HG03159 (cell line): ENCODE data around the gene TANK.
A peak's percentile ranks its signal among the peaks of the same experiment; 100 is the strongest.
"Not testable (repeated sequence)": the region's sequence is repeated elsewhere in the genome, so short reads cannot be mapped to it uniquely, and the experiment has no call there.

Experiments used
- ATAC-seq: cut with Tn5 transposase; IDR thresholded peaks from one replicate; pipeline ENCODE4 v1.9.1; 2021; ENCODE audit warnings: mild to moderate bottlenecking, moderate library complexity; ENCODE audit not compliant: unreplicated experiment

The TANK gene

DNA sequence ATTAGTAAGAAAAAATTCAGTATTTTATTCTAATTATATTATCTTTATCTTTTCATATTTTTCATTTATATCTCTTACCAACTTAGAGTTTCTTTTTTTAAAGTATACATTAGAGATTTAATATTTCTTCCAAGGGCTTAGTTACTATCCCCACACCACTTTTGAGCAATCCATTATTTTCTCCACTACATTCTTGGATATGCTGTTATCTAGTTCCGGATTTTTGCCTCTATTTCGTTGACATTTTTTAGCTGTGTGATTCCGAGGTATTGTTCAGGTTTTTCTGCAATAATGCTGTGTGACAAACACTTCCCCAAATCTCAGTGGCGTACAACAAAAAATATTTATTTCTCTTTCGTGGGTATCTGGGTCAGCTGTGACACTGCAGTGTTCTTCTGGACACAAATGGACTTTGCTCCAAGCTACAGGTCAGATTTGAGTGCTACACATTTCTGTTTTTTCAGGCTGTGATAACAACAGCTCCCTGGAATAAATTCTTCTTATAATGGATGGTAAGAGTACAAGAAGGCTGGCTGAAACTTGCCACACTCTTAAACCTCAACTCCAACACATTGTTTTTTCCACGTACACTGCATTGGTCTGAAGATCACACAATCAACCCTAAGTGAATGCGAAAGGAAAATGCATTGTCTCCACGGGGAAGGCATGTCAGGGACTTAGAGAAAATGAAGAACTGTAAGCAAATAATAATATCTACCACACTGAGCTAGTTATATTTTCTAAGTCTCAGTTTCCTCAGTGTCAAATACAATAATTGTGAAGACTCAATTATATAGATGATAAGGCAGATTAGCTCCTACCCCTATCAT is 97.1 kb downstream of the TANK start:
- no peak for ATAC-seq

DNA sequence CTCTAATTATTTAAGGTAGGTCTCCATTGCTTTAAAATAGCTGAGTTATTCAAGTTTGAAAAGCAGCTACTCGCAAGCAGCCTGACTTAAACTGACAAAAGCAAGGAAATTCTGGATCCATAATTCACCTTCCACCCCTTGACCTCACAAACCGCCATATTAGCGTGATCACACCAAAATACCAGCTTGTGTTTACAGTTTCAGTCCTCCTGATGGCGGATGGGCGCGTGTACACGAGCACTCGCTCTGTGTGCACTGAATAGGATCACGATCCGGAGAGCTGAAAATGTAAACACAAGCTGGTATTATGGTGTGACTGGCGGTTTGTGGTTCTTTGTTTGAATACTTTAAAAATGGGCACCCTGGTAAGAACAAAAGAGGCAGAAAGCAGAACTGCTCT is 105.6 kb downstream of the TANK start:
- no peak for ATAC-seq

DNA sequence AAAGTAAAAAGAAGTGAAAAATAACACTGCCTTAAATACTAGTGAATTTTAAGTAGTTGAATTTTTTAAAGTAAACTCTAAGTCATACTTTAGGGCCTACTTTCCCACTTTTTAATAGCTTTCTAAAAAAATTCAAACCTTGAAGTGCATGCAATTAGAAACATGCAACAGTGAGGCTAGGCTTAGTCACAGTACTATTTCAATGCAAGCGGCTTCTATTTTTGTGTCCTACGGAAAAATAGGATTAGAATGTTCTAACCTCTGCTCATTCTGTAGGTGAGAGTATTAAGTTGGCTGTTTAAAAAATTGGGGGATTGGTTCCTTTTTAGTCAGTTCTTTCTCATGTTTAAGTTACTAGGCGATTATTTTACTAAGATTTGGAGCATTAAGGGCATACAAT is 108.9 kb downstream of the TANK start:
- no peak for ATAC-seq

DNA sequence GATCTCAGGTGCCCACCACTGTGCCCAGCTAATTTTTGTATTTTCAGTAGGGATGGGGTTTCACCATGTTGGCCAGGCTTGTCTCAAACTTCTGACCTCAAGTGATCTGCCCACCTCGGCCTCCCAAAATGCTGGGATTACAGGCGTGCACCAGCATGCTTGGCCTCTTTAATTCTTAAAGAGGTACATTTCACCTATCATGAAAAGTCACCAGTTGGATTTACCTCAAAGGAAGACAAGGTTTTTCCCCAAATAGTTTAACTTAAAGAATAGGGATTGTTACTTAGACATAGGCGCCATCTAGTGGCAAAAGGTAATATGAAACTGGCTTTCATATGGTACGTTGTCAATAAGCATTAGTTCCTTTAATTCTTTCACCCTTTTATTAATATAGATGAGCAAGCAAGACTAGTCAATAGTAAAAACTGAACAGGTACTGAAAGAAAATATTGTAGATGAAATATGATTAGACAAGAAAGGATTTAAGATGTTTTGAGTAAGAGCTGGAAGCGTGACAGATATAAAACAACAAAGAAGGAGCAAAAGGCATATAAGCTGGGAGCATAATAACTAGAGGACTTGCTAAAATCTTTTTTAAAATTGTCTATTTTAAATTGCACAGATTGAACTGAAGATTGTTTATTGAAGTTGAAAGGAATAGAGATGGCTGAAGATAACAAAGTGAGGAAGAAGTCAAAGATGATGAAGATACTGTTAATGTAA is 113.0 kb downstream of the TANK start:
- peak; percentile 86 for ATAC-seq

DNA sequence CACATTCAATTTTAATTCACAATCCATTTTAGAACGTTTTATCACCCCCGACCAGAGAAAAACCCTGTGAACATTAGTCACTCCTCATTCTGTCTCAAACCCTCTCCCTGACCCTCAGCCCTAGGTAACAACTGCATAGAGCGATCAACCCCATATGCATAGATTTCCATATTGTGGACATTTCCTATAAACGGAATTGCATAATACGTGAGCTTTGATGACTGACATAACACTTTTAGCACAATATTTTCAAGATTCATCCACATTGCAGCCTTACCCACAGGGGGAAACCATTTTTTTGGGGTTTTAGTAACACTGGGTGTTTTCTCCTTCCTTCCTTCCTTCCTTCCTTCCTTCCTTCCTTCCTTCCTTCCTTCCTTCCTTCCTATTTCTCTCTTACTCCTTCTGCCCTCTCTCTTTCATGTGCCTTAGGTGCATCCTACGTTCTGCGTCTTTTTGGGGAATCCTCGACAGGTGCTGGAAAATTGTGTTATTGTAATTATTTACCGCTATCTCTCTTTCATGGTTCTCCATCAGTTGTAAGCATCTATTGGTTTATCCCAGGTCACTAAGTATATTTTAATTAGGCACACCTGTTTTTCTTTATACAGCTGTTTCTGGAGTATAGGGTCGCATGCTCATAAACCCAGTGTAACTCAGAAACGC is 118.5 kb downstream of the TANK start:
- not testable (repeated sequence) for ATAC-seq

DNA sequence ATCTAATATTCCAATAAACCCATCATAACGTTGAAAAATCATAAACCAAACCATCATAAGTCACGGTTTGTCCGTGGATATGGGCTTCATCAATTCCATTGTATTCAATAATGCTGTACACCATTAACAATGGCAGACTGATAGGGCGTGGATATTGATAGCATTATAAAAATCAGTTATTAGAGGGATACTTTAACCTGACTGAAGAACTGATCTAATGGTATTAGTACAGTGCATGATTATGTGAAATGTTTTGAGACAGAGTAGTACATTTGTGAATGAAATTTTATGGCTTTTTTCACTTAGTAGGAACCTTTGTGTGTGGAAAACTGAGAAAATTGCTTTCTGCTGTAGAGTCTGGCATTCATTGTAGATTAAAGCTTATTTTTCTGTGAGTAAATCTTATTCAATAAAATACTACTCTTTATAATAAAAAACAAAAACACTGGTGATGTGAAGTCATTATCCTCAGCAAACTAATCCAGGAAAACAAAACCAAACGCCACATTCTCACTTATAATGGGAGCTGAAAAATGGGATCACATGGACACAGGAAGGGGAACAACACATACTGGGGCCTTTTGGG is 119.1 kb downstream of the TANK start:
- ATAC-seq = not testable (repeated sequence)

DNA sequence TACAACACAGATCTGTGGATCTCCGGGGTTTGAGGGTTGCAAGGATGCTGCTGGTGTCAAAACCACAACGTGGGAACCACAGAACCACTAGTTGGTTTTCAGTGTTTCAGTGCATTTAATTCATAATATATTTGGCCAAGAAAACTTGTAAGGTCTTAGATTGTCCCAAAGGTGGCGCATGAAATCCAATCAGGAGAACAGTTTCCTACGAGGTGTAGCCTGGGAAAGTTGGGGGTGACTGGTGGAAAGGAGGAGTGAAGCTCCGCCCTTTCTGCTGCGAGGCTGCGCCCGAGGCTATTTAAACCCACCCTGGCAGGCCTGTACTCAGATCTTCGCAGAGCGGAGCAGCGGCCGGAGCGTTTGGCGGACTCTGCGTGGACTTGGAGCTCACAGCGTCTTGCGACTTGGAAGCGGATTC is 120.7 kb downstream of the TANK start:
- not testable (repeated sequence) for ATAC-seq

DNA sequence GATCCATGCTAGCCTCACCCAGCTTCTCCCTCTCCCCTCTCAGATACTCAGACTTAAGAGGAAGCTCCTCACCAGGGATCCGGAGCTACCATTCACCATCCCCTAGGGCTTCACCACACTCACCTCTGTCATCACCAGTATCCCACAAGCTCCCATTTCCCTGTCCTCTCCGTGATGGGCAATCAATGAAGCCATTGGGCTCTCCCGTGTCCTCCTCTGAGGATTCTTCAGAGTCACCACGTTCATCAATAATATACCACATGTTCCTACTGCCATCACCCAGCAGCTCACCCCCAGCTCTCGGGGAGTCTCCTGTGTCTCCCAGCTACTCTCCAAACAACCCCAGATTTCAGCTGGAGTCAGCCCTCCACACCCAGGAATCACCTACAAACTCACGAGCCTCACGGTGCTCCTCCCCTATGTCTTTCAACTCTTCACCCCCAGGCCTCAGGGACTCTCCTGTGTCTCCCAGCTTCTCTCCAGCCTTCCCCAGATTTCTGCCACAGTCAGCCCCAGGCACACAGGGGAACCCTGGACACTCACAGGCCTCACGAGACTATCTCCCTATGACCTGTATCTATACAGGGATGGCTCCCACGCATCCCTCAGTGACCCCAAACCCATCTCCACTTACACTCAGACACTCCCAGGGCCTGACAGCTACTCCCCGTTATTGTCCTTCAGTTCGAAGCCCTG is 121.5 kb downstream of the TANK start:
- ATAC-seq = not testable (repeated sequence)

DNA sequence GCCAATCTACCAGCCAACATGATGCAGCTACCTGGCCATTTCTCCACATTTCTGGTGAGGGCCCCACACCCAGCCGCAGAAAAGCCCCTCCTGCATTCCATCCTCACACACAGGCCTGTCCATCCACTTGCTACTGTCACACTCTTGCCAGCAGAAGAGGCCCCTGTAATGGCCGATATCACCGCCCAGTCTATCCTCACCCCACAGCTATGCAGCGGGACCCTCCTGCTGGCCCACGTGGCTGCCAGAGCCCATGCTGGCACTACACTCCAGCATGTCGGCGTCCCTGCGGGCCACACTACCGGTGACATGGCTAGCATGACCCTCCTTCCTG is 122.0 kb downstream of the TANK start:
- not testable (repeated sequence) for ATAC-seq

DNA sequence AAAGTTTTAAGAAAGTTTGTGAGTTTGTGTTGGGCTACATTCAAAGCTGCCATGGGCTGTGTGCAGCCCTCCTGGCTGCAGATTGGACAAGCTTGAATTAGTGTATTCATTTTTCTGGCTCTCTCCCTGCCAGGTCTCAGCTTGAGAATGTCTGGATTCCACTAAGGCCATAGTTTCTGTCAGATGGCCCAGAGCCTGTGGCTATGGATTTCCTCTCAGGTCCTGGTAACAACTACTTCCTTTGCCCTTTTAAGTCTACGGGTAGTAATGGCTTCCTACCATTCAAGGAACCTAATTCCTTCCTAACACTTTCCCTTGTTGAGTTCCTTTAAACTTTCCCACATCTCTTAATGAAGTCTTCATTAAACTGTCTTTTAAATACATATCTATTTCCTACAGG is 123.7 kb downstream of the TANK start:
- no peak for ATAC-seq
